Measurements from ENCODE around the gene ITFG1.
"Not testable (repeated sequence)": the region's sequence is repeated elsewhere in the genome, so short reads cannot be mapped to it uniquely, and the experiment has no call there.

ITFG1 gene

DNA sequence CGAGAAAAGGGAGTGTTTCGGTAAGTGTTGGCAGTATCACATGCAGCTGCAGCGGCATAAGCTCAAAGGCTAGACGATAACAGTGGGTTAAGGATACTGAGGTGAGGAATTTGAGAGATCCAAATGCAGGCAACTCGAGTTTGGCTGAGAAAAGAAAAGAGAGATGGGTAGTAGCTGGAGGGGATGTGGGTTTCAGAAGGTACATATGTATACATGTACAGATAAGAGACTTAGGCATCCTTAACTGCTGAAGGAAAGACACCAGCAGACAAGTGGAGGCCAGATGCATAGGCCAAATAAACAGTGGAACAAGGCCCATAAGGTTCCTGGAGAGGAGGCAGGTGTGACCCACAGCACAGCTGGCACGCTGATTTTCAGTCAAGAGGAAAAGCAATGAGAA, 230.6 kb downstream of the ITFG1 start:
- DNase-seq, result no peak

DNA sequence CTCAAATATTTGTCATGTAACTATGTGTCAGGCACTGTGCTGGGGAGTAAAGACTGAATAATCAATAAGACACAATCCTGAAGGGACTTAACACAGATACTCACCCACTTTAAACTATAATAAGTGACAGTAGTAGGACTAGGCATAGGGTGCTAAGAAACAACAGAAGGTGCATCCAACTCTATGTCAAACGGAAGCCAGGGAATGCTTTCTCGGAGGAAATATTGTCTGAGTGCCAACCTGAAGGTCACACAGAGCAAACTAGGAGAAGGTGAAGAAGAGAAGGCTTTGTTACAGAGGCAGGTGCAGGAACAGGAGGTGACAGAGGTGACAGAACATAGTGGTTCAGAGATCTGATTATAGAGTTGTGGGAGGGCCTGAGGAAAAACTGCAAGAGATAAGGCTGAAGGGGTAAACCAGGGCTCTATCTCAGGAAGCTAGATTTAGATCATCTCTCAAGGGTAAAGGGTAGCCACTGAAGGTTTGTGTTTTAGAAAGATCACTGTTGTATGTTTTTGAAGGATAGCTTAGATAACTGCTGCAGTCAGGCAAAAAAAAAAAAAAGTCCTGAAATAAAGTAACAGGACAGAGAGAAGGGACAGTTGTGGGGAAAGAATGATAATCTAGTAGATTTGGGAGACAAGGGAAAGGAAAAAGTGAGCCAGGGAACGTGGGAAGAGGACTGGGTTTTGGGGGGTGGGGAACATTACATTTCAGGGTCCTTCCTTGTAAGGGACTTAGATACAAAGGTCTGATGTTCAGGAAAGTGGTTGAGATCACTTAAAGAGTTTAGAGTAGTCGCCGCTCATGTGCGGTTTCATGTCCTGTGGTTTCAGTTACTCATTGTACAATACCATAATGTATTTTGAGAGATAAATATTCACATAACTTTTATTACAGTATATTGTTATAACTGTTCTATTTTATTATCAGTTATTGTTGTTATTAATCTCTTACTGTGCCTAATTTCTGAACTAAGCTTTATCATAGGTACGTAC, 231.5 kb downstream of the ITFG1 start:
- DNase-seq, result no peak

DNA sequence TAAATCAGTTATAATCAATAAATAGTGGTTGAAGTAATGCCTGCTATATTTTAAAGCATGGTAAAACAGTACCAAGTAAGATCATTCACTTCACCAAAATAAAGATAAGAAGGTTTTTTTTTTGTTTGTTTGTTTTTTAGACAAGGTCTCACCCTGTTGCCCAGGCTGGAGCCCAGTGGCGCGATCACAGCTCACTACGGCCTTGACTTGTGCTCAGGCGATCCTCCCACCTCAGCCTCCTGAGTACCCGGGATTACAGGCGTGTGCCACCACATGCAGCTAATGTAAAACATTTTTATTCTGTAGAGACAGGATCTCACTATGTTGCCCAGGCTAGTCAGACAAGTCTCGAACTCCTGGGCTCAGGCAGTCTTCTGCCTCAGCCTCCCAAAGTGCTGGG, 232.6 kb downstream of the ITFG1 start:
- DNase-seq, result no peak

DNA sequence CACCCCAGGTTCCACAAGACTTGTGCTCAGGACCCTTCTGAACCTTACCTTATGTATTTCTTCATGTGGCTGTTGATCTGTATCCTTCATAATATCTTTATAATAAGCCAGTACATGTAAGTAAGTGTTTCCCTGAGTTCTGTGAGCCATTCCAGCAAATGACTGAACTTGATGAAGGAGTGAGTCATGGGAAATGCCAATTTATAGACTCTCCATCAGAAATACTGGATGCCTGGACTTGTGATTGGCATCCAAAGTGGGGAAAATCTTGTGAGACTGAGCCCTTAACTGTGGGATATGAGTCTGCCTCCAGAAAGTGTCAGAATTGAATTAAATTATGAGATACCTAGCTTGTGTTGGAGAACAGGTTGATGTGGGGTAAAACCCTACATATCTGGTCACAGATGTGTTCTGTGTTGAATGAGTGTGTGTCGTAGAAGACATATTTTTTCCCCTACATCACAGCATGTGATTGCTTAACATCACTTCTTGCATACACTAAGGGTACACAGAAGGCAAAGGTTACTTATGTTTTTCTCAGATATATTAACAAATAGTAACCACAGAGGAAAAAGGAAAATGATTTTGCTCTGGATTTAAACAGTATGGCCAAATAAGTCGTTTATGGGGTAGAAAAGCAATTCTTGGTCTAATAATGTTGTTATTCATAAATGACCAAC, 247.0 kb downstream of the ITFG1 start:
- DNase-seq, result no peak

DNA sequence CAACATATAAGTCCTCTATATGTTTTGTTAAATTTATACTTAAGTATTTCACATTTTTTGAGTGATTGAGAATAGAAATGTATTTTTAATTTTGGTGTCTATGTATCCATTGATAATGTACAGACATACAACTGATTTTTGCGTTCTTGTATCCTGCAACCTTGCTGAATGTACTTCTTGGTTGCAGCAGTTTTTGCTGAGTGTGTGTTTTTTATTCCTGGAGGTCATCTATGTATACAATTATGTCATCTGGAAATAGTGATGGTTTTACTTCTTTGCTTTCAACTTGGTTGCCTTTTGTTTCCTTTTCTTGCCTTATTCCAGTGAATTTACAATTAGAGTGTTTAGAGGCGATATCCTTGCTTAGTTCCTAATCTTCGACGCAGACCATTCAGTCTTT, 249.6 kb downstream of the ITFG1 start:
- DNase-seq, result no peak

DNA sequence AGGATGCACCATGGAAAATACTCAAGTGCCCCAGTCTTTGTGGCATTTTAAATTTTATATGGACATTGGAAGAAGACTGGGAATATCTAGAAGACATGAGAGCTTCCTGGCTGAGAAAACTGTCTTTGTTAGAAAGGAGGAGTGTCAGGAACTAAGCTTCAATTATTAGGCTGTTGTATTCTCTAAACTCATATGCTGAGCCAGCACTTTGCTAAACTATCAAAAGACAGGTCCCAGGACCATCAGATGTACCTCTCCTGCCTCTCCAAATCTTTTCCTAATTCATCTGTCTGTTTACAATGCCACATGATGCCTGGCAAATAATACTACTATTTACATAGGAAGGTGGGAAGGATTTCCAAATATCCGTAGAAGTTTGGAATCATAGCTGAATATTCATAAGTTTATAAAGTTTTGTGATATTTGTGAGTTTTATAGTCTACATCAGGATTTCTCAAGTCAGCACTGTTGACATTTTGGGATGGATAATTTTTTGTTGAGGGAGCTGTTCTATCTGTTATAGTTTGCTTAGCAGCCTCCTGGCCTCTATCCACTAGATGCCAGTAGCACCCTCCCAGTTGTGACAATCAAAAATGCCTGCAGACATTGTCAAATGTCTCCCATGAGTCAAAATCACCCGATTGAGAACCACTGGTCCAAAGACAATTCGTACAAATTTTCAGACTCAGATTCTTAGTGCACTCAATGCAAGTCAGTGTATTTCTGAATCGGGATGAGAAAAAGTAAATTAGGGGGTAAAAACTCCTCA, 255.9 kb downstream of the ITFG1 start:
- no peak for DNase-seq

DNA sequence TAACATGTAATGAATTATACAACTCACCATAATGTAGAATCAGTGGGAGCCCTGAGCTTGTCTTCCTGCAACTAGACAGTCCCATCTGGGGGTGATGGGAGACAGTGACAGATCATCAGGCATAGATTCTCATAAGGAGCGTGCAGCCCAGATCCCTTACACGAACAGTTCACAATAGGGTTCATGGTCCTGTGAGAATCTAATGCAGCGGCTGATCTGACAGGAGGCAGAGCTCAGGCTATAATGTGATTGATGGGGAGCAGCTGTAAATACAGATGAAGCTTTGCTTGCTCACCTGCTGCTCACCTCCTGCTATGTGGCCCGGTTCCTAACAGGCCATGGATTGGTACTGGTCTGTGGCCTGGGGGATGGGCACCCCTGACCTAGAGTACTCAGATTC, 257.4 kb downstream of the ITFG1 start:
- DNase-seq, result not testable (repeated sequence)

DNA sequence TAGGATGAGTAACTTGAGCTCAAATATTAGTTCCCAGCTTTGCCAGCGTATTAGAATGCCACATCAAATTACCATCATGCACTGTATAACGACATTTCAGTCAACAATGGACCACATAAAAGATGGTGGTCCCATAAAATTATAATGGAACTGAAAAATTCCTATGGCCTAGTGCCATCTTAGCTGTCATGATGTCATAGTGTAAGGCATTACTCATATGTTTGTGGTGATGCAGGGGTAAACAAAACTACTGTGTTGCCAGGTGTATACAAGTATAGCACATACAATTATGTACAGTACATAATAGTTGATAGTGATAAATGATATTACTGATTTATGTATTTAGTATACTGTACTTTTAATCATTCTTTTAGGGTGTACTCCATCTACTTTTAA, 262.7 kb downstream of the ITFG1 start:
- no peak for DNase-seq

DNA sequence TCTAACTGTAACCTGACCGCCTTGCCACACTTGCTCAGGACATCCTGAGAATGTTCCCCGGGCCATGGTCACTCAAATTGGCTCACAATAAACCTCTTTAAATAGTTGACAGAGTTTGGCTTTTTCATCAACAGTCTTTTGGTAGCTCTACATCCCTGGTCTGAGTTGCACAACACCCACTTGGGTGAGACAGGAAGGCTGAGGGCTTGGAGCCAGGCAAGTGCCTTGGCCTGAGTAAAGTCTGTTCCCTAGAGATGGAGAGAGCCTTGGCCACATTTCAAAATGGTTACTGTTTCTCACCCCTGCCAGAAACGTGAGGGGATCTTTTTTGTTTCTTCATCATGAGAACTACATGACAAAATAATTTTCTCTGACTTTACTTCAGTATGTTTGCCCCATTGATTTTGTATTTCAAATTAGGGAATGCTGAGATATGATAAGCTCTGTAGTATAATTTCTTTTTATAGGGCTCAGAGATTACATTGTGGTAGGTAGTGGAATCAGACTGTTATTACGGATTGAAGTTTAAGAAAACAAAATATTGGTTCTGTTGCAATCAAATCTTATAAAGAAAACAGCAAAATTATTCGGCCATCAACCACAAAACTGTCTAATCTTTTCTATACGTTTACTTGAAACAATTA, 263.2 kb downstream of the ITFG1 start:
- DNase-seq, result no peak

DNA sequence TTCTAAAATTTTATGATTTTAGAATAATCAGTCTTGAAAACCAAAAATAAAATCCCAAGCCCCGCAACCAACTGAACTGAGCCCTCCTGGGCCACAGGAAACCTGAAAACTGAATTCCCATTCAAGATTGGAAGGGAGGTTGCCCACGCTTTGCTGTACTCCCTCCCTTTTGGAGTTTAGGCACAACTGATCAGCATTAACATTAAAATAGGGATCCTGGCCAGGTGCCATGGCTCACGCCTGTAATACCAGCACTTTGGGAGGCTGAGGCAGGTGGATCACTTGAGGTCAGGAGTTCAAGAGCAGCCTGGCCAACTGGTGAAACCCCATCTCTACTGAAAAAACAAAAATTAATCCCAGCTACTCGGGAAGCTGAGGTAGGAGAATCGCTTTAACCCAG, 264.4 kb downstream of the ITFG1 start:
- no peak for DNase-seq

DNA sequence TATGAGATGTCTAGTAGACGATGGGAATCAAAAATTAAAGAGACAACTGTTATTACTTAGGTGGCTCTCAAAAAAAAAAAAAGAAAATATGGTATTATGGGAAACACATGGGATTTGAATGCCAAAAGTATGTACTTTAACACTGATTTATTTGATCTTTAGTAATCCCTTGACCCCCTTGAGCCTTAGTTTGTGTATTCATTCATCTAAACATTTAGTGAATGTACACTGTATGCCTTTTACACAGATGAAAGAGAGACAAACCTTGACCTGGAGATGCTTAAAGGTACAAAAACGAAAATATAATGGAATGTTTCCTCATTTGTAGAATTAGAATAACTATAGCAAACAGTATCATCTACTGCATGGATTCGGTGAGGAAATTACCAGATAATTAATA, 278.5 kb downstream of the ITFG1 start:
- no peak for DNase-seq

DNA sequence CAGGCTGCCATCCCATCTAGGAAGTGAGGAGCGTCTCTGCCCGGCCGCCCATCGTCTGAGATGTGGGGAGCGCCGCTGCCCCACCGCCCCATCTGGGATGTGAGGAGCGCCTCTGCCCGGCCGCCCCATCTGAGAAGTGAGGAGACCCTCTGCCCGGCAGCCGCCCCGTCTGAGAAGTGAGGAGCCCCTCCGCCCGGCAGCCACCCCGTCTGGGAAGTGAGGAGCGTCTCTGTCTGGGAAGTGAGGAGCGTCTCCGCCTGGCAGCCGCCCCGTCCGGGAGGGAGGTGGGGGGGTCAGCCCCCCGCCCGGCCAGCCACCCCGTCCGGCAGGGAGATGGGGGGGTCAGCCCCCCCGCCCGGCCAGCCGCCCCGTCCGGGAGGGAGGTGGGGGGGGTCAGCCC, 279.8 kb downstream of the ITFG1 start:
- DNase-seq, result not testable (repeated sequence)

DNA sequence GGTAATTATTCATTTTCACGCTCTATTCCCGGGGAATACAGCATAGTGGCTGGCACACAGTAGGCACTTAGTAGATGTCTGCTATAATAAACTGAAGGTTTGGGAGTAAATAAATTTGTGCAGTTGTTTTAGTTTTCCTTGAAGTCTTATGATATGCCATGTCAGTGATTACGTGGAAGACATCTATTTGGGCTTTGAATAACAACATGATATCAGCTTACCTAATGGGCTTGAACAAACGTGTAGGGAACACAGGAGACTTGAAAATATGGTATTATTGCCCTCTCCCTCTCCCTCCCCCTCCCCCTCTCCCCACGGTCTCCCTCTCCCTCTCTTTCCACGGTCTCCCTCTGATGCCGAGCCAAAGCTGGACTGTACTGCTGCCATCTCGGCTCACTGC, 280.8 kb downstream of the ITFG1 start:
- no peak for DNase-seq

DNA sequence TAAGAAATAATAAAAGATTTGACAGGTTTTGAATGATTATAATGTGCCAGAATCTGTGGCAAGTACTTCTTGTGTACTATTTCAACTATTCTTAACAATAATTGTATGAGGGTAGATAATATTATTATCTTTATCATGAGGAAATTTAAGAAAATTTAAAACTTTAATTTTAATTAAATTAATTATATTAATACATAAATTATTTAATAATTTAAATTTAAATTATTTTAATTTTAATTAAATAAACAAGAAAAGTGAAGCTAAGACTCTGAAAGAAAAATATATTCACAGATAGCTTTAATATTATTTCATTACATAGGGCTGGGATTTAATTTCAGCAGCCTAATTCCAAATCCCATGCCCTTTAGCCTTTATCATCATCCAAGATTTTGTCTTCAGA, 285.7 kb downstream of the ITFG1 start:
- no peak for DNase-seq

DNA sequence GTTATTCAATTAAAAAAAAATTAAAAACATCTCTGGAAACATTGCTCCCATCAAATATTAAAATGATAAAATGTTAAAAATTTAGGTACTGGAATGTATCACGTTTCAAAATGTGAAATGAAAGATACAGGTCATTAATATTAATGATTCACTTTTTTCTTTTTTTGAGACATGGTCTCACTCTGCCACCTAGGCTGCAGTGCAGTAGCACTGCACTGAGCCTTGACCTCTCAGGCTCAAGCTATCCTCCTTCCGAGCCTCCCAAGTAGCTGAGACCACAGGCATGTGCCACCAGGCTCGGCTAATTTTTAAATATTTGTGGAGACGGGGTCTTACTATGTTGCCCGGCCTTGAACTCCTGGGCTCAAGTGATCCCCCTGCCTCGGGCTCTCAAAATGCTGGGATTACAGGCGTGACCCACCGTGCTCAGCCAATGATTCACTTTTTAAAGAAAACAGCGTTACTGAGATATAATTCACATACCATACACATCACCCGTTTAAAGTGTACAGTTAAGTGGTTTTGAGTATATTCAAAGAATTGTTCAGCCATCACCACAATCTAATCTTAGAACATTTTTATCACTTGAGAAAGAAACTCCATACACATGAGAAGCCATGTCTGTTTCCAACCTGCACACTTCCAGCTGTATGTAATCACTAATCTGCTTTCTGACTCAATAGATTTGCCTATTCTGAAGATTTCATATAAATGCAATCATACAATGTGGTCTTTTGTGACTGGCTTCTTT, 298.0 kb downstream of the ITFG1 start:
- no peak for DNase-seq

DNA sequence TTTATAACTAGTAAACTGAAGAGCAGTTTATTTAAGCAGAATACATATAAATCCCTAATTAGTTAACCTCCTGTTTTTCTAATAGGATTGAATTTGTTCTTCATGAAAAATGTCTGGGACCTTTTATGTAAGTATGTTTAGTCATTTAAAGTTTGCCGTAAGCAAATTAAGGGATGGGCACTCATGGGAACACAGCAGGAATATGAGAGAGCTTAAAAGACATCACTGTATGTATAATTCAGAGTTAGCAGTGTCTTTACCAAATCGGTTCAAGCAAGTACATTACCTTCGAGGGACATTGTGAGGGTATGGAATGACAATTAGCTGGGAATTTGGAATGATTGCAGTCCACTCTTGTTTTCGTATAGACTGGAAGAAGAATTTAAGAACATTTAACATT, 299.4 kb downstream of the ITFG1 start:
- no peak for DNase-seq

DNA sequence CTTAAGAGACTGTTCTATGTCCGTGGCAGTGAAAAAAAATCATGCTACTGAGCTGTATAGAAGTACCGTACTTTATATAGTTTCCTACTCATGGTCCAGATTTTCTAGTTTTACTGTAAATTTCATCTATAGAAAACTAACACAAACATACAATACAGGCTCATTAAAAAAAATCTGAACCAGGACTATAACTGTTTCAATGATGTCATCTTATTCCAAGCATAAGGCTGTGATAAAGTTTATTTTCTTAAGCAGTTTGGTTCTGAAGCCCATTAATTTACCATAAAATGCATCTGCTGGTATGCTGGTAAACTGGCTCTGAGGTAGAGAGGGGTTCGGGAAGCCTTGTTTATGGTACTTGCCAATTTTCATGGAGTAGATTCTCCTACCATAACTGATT, 300.4 kb downstream of the ITFG1 start:
- DNase-seq, result no peak

DNA sequence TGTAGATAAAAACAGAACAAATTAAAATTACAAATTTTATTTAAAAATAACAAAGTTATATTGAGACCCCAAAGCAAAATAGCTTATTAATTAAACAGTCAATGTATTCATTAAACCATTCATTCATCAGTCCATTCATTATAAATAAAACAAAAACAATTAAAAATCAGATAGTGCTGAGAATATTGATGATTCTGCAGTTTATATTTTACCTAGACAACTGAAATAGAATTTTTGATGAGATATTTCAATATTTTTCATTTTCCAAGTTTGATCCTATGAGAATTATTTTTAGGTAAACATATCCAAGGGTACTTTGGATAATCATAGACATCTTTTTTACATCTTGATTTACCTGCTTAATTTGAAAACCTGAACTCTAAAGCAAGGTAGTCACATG, 301.9 kb downstream of the ITFG1 start:
- DNase-seq, result no peak

DNA sequence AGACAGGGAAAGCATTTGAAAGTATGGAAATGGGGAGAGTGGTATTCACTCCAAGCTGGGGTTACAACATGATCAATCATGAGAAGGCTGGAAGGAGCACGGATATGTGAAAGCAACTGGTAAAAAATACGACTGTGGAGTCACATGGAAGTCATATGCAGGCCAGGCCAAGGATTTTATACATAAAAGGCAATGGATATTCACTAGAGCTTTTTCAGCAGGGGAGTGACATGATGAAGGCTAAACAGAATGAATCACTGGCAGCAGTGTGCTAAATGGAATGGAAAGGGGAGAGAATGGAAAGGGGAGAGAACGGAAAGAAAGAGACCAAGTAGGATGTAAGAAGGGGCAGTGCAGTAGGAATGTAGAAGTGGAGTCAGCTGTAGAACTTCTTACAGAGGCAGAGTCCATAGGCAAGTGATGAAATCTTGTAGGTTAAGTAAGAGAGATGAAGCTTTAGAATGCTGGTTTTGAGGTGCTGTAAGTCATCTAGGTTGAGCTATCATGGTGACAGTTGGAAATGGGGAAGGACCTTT, 304.1 kb downstream of the ITFG1 start:
- no peak for DNase-seq

DNA sequence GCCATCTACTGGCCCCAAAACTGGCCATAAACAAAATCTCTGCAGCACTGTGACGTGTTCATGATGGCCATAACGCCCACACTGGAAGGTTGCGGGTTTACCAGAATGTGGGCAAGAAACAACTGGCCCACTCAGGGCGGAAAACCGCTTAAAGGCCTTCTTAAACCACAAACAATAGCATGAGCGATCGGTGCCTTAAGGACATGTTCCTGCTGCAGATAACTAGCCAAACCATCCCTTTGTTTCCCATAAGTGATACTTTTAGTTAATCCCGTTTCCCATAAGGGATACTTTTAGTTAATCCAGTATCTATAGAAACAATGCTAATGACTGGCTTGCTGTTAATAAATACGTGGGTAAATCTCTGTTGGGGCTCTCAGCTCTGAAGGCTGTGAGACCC, 308.4 kb downstream of the ITFG1 start:
- not testable (repeated sequence) for DNase-seq

DNA sequence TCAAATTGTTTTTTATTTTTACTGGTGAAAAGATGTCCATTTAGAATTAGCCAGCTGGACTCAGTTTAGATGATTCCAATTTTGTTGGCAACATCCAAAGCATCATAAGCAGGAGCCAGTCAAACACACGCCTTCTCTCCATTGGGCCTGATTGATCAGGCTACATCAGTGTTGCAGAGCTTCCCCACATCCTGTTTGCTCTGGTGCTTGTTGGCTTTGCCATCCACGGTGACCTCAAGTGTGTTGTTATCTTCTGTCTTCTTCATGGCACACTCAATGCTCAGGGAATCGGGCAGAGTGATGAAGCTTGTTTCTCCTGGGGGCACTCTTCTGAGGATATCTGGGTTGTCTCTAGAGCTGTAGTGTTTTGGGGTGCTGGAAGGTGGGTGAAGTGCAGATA, 310.8 kb downstream of the ITFG1 start:
- DNase-seq, result no peak

DNA sequence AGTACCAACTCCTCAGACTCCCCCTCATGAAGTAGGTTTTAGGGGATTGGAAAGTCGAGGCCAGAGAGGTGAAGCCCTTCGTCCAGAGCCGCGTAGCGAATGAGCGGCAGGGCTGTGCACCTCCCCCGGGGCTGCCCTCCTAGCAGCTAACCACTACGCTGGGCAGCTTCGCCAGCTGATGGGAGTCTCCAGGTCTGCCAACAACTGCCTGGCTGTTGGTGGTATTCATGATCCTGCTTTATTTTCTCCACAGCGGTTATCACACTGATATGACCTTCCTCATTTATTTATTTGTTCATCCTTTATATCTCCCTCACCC, 316.3 kb downstream of the ITFG1 start:
- no peak for DNase-seq

Data from activated CD4-positive, alpha-beta T cell treated with anti-CD3 and anti-CD28 coated beads, Interleukin-2, amount 50 U/mL, for 4 hours (primary cell).